Hematopoietic multipotent progenitor cell treated with erythropoietin and hydrocortisone succinate and interleukin-3 and kit ligand, for 4 days (in vitro differentiated cells): ENCODE measurements around the gene PARP3.
A peak's percentile ranks its signal among the peaks of the same experiment; 100 is the strongest.
"Not testable (repeated sequence)": the region's sequence is repeated elsewhere in the genome, so short reads cannot be mapped to it uniquely, and the experiment has no call there.

Source experiments
- DNase-seq: peaks from one replicate; pipeline ENCODE4 v3.0.0-alpha.2; 2015

The PARP3 gene

GRCh38 chr3:51941798-51942602 lies at the start of gene PARP3, which contains the start of gene RRP9:
Gene PARP3 (plus strand): TSS chr3:51942363. CDS start chr3:51943356, 993 bp downstream.
Gene RRP9 (minus strand): TSS chr3:51941904. CDS start chr3:51941867, 37 bp downstream.
- peak; percentile 100 for DNase-seq

- DNase-seq, result no peak
Measured at GRCh38 chr3:51894391-51894790, 47.8 kb upstream of the PARP3 start.

GRCh38 chr3:51894939-51895338 lies 47.2 kb upstream of the PARP3 start:
- DNase-seq, result no peak

- DNase-seq, result no peak
Measured at GRCh38 chr3:51896607-51897305, 45.4 kb upstream of the PARP3 start.

GRCh38 chr3:51897391-51897790 lies 44.8 kb upstream of the PARP3 start:
- DNase-seq, result no peak

- DNase-seq, result not testable (repeated sequence)
Measured at GRCh38 chr3:51900043-51900442, 42.1 kb upstream of the PARP3 start.

- not testable (repeated sequence) for DNase-seq
Measured at GRCh38 chr3:51902361-51902760, 39.8 kb upstream of the PARP3 start.

- DNase-seq, result no peak
Measured at GRCh38 chr3:51904034-51904823, 37.9 kb upstream of the PARP3 start.

GRCh38 chr3:51908026-51908425 lies 34.1 kb upstream of the PARP3 start:
- DNase-seq, result no peak

- DNase-seq, result no peak
Measured at GRCh38 chr3:51916418-51916817, 25.7 kb upstream of the PARP3 start.

GRCh38 chr3:51921081-51921578 lies 21.0 kb upstream of the PARP3 start:
- no peak for DNase-seq

- no peak for DNase-seq
Measured at GRCh38 chr3:51927061-51927977, 14.8 kb upstream of the PARP3 start.

GRCh38 chr3:51928438-51928837 lies 13.7 kb upstream of the PARP3 start:
- DNase-seq, result no peak

GRCh38 chr3:51928981-51929380 lies 13.2 kb upstream of the PARP3 start:
- not testable (repeated sequence) for DNase-seq

- peak; percentile 20 for DNase-seq
Measured at GRCh38 chr3:51929420-51930003, 12.7 kb upstream of the PARP3 start.

- no peak for DNase-seq
Measured at GRCh38 chr3:51930439-51930838, 11.7 kb upstream of the PARP3 start.

GRCh38 chr3:51931756-51932155 lies 10.4 kb upstream of the PARP3 start:
- DNase-seq, result no peak

- DNase-seq, result no peak
Measured at GRCh38 chr3:51932471-51933370, 9.4 kb upstream of the PARP3 start.

GRCh38 chr3:51933471-51934138 lies 8.6 kb upstream of the PARP3 start:
- DNase-seq, result no peak
